PC-9 (cell line): ENCODE measurements around the gene SLFN11.

Experiments used
- EZH2 ChIP-seq: fragments of 200-600 bp; sonication (generic); IDR thresholded peaks from 2 replicates; pipeline ENCODE4 v1.8.0; 2017; ENCODE audit warnings: antibody characterized with exemption, low read depth
- TF ChIP-seq, protein P1 (sequence below): fragments of 200-600 bp; sonication (generic); conservative IDR thresholded peaks from 2 replicates; pipeline ENCODE4 v1.6.1; 2017; ENCODE audit warnings: mixed run types, antibody characterized with exemption, mild to moderate bottlenecking, moderate library complexity

GRCh38 chr17:35407531-35407930, 34.1 kb upstream of the SLFN11 start:
- TF ChIP-seq, protein P1, sequence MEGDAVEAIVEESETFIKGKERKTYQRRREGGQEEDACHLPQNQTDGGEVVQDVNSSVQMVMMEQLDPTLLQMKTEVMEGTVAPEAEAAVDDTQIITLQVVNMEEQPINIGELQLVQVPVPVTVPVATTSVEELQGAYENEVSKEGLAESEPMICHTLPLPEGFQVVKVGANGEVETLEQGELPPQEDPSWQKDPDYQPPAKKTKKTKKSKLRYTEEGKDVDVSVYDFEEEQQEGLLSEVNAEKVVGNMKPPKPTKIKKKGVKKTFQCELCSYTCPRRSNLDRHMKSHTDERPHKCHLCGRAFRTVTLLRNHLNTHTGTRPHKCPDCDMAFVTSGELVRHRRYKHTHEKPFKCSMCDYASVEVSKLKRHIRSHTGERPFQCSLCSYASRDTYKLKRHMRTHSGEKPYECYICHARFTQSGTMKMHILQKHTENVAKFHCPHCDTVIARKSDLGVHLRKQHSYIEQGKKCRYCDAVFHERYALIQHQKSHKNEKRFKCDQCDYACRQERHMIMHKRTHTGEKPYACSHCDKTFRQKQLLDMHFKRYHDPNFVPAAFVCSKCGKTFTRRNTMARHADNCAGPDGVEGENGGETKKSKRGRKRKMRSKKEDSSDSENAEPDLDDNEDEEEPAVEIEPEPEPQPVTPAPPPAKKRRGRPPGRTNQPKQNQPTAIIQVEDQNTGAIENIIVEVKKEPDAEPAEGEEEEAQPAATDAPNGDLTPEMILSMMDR: no peak
- TF ChIP-seq EZH2: no peak
